H1 (cell line): ENCODE measurements around the gene BLMH. TPM values are rescaled to one million over a fixed set of nuclear protein-coding genes. Genes with fewer than 3 reads are reported as not detected.

Experiments used
- CTCF ChIA-PET: fragments of 300-600 bp; sonication (Branson Sonifier 250); formaldehyde crosslinking; loops from one replicate; lab custom pipeline; 2021; ENCODE audit not compliant: partially characterized antibody; lab: Charles Lee
- POLR2A ChIA-PET: fragments of 300-600 bp; sonication (Branson Sonifier 250); formaldehyde crosslinking; loops from one replicate; lab custom pipeline; 2021; ENCODE audit warnings: inconsistent platforms; ENCODE audit not compliant: partially characterized antibody; lab: Charles Lee
- DNase-seq, 2 experiments: peaks; one replicate each; pipeline versions ENCODE4 v3.0.0 to v3.0.0-alpha.2; 2010 to 2022; ENCODE audit warnings: low spot score in 2 of 2, low read depth in 1 of 2, mixed read lengths in 1 of 2
- FAIRE-seq: peaks from 2 replicates; lab custom pipeline; 2011; peaks lifted over from hg19 to GRCh38; lab: Jason Lieb, UNC
- H2AFZ ChIP-seq: 2 replicates; pipeline ENCODE4 v1.8.1; 2012; ENCODE audit warnings: low read length, inconsistent platforms
- H2AK5ac ChIP-seq: 2 replicates; pipeline ENCODE4 v1.6.1; 2013; ENCODE audit warnings: low read depth, low read length
- H2BK120ac ChIP-seq: replicated peaks from 2 replicates; pipeline ENCODE3; 2013; ENCODE audit warnings: low read depth, low read length, inconsistent platforms
- H2BK12ac ChIP-seq: 2 replicates; pipeline ENCODE4 v1.6.1; 2013; ENCODE audit warnings: low read depth, low read length
- H2BK15ac ChIP-seq: 2 replicates; pipeline ENCODE4 v1.6.1; 2013; ENCODE audit warnings: low read length
- H2BK20ac ChIP-seq: 2 replicates; pipeline ENCODE4 v1.6.1; 2013; ENCODE audit warnings: low read length
- H2BK5ac ChIP-seq: 2 replicates; pipeline ENCODE4 v1.6.1; 2013; ENCODE audit warnings: low read depth, low read length
- H3K14ac ChIP-seq: 2 replicates; pipeline ENCODE4 v1.6.1; 2013; ENCODE audit warnings: inconsistent platforms; ENCODE audit not compliant: insufficient read length
- H3K18ac ChIP-seq: 2 replicates; pipeline ENCODE4 v1.6.1; 2013; ENCODE audit warnings: low read length; ENCODE audit errors: extremely low read depth
- H3K23ac ChIP-seq: 2 replicates; pipeline ENCODE4 v1.6.1; 2013; ENCODE audit warnings: inconsistent platforms; ENCODE audit not compliant: insufficient read length
- H3K23me2 ChIP-seq: 2 replicates; pipeline ENCODE4 v1.6.1; 2013; ENCODE audit warnings: low read depth, low read length
- H3K27ac ChIP-seq: 2 replicates; pipeline ENCODE4 v1.6.1; 2011; ENCODE audit warnings: low read depth, low read length, inconsistent platforms
- H3K27me3 ChIP-seq, 4 experiments: replicated peaks in 1 of 4; 1 replicate in 1 of 4; 2 replicates in 3 of 4; pipeline versions ENCODE4 v1.6.1 to v1.8.1; 2011 to 2013; ENCODE audit warnings: low read length in 3 of 4, mild to moderate bottlenecking in 3 of 4, inconsistent platforms in 2 of 4, mixed read lengths in 2 of 4, moderate library complexity in 1 of 4; ENCODE audit not compliant: control insufficient read depth in 3 of 4, insufficient read depth in 3 of 4; ENCODE audit errors: extremely low read depth in 1 of 4
- H3K36me3 ChIP-seq, 4 experiments: 2 replicates each; pipeline versions ENCODE4 v1.6.1 to v1.8.1; 2011 to 2013; ENCODE audit warnings: mild to moderate bottlenecking in 4 of 4, low read length in 3 of 4, moderate library complexity in 2 of 4, control low read depth in 1 of 4, inconsistent platforms in 1 of 4; ENCODE audit not compliant: insufficient read depth in 4 of 4, control insufficient read depth in 2 of 4
- H3K4ac ChIP-seq: replicated peaks from 2 replicates; pipeline ENCODE3; 2013; ENCODE audit warnings: low read length, low read depth, mixed read lengths, inconsistent platforms; ENCODE audit not compliant: insufficient read length
- H3K4me1 ChIP-seq, 4 experiments: replicated peaks in 1 of 4; 1 replicate in 1 of 4; 2 replicates in 3 of 4; pipeline versions ENCODE4 v1.6.1 to v1.8.1; 2011 to 2013; ENCODE audit warnings: low read length in 3 of 4, inconsistent platforms in 2 of 4, mixed read lengths in 1 of 4; ENCODE audit not compliant: insufficient read depth in 4 of 4, control insufficient read depth in 3 of 4
- H3K4me2 ChIP-seq, 2 experiments: 2 replicates each; pipeline versions ENCODE4 v1.6.1 to v1.8.1; 2011 to 2013; ENCODE audit warnings: low read depth in 2 of 2, low read length in 2 of 2, control low read depth in 1 of 2, inconsistent platforms in 1 of 2, mild to moderate bottlenecking in 1 of 2; ENCODE audit not compliant: insufficient read depth in 1 of 2
- H3K4me3 ChIP-seq, 4 experiments: fragments of 200-600, 300-600 bp in 1 of 4; sonication (generic), shearing (Covaris generic), sonication (Bioruptor Twin) in 1 of 4; 2 replicates each; pipeline versions ENCODE4 v1.5.1 to v1.8.1; 2011 to 2016; ENCODE audit warnings: low read length in 4 of 4, low read depth in 3 of 4, control low read depth in 2 of 4, inconsistent platforms in 2 of 4, mild to moderate bottlenecking in 2 of 4, mixed read lengths in 1 of 4, moderate library complexity in 1 of 4; ENCODE audit not compliant: insufficient read depth in 2 of 4; ENCODE audit errors: extremely low read depth in 1 of 4
- H3K56ac ChIP-seq: replicated peaks from 2 replicates; pipeline ENCODE3; 2013; ENCODE audit warnings: low read depth, mild to moderate bottlenecking, mixed read lengths, low read length, inconsistent platforms; ENCODE audit not compliant: insufficient read length
- H3K79me1 ChIP-seq: 2 replicates; pipeline ENCODE4 v1.6.1; 2013; ENCODE audit warnings: low read depth, low read length, control low read depth
- H3K79me2 ChIP-seq, 2 experiments: 2 replicates each; pipeline versions ENCODE4 v1.6.1 to v1.8.1; 2012 to 2013; ENCODE audit warnings: low read length in 2 of 2, mild to moderate bottlenecking in 2 of 2, inconsistent platforms in 1 of 2; ENCODE audit not compliant: insufficient read depth in 2 of 2, control insufficient read depth in 1 of 2
- H3K9ac ChIP-seq, 4 experiments: replicated peaks in 1 of 4; 1 replicate in 1 of 4; 2 replicates in 3 of 4; pipeline versions ENCODE4 v1.6.1 to v1.8.1; 2011 to 2013; ENCODE audit warnings: low read depth in 3 of 4, low read length in 3 of 4, control low read depth in 2 of 4, mild to moderate bottlenecking in 2 of 4, moderate library complexity in 2 of 4, inconsistent platforms in 1 of 4; ENCODE audit errors: extremely low read depth in 1 of 4
- H3K9me3 ChIP-seq, 2 experiments: 2 replicates each; pipeline versions ENCODE4 v1.6.1 to v1.8.1; 2012 to 2013; ENCODE audit warnings: mild to moderate bottlenecking in 2 of 2, moderate library complexity in 2 of 2, control low read depth in 1 of 2, inconsistent platforms in 1 of 2, low read depth in 1 of 2, low read length in 1 of 2, mixed read lengths in 1 of 2; ENCODE audit not compliant: insufficient read depth in 2 of 2
- H4K20me1 ChIP-seq, 2 experiments: replicated peaks in 1 of 2; 2 replicates each; pipeline versions ENCODE3 to v1.8.1; 2011 to 2013; ENCODE audit warnings: inconsistent platforms in 2 of 2, low read length in 2 of 2, mild to moderate bottlenecking in 1 of 2; ENCODE audit not compliant: insufficient read depth in 2 of 2, control insufficient read depth in 1 of 2
- H4K5ac ChIP-seq: 2 replicates; pipeline ENCODE4 v1.6.1; 2013; ENCODE audit warnings: low read length, low read depth, mixed read lengths, inconsistent platforms; ENCODE audit not compliant: insufficient read length
- H4K8ac ChIP-seq: 2 replicates; pipeline ENCODE4 v1.8.0; 2013; ENCODE audit warnings: mild to moderate bottlenecking, moderate library complexity, low read length, inconsistent platforms; ENCODE audit not compliant: insufficient read depth; ENCODE audit errors: extremely low read depth
- H4K91ac ChIP-seq: replicated peaks from 2 replicates; pipeline ENCODE3; 2013; ENCODE audit warnings: low read length, mixed read lengths, inconsistent platforms; ENCODE audit not compliant: insufficient read length
- BCL11A ChIP-seq, 2 experiments: IDR thresholded peaks; one replicate each; pipeline ENCODE4 v1.6.1; 2011; ENCODE audit warnings: low read depth in 2 of 2, low read length in 2 of 2, mild to moderate bottlenecking in 2 of 2
- EP300 ChIP-seq, 2 experiments: IDR thresholded peaks; 1 replicate in 1 of 2; 2 replicates in 1 of 2; pipeline ENCODE4 v1.6.1; 2011 to 2012; ENCODE audit warnings: low read depth in 2 of 2, low read length in 2 of 2, mild to moderate bottlenecking in 2 of 2, borderline replicate concordance in 1 of 2, inconsistent platforms in 1 of 2, moderate library complexity in 1 of 2
- KDM1A ChIP-seq: fragments of 200-600, 300-600 bp; sonication (generic); IDR thresholded peaks from 2 replicates; pipeline ENCODE4 v1.7.1; 2016; ENCODE audit warnings: mild to moderate bottlenecking, low read length, borderline replicate concordance
- KDM4A ChIP-seq: IDR thresholded peaks from one replicate; pipeline ENCODE4 v1.7.1; 2012; ENCODE audit warnings: low read depth, mild to moderate bottlenecking, moderate library complexity, low read length, inconsistent platforms; ENCODE audit not compliant: severe bottlenecking
- YY1 ChIP-seq: IDR thresholded peaks from 2 replicates; pipeline ENCODE4 v1.6.1; 2011; ENCODE audit warnings: low read depth, mild to moderate bottlenecking, low read length
- ZNF274 ChIP-seq: IDR thresholded peaks from 2 replicates; pipeline ENCODE4 v1.7.0; 2012; ENCODE audit warnings: low read length, borderline replicate concordance; ENCODE audit errors: extremely low read depth
- WGBS, 2 experiments: shearing (Covaris generic) in 1 of 2; methylation state at CpG; one replicate each; pipeline versions ENCODE4 v1.1.6 to v1.1.7; 2013 to 2015; ENCODE audit warnings: low lambda C conversion rate in 2 of 2, mixed read lengths in 2 of 2, inconsistent platforms in 1 of 2, low coverage in 1 of 2, missing lambda C conversion rate in 1 of 2; ENCODE audit not compliant: insufficient replicate concordance in 2 of 2, insufficient coverage in 1 of 2, insufficient read length in 1 of 2; ENCODE audit errors: extremely low coverage in 1 of 2, missing lambda C conversion rate in 1 of 2; 5-methylcytosine and 5-hydroxymethylcytosine counted together
- polyA plus RNA-seq, 7 experiments: library from polyadenylated mRNA; depleted of rRNA in 3 of 7; stranded (reverse) in 5 of 7; unstranded in 2 of 7; fragments of >200 nt in 5 of 7; fragments of 200-250 nt in 2 of 7; gene quantifications; 1 replicate in 5 of 7; 2 replicates in 1 of 7; 4 replicates in 1 of 7; pipeline versions ENCODE4 v1.2.1 to v1.2.3, GENCODE V29; 2011 to 2013; ENCODE audit warnings: missing spikeins in 2 of 7, mixed read lengths in 2 of 7
- total RNA-seq: library from RNA; stranded (reverse); fragmentation: NEBNext Ultra II Directional; extraction: Animal tissue kit (Norgen Biotek cat#: 25700); gene quantifications from 2 replicates; pipeline ENCODE4 v1.2.1, GENCODE V29; 2021
- TF ChIP-seq, protein P1 (sequence below): IDR thresholded peaks from 2 replicates; pipeline ENCODE4 v1.6.1; 2012; ENCODE audit warnings: inconsistent platforms

The BLMH gene
- total and polyA plus RNA-seq, 2 of the 8 experiments (the other 6 are each of a cell fraction or from before 2014, with no cell fraction given) = 18.2 to 74.3 TPM

- no peak overlapping the region for H4K8ac ChIP-seq
- H3K23ac ChIP-seq = no peak overlapping the region
- H3K27ac ChIP-seq = no peak overlapping the region
- no peak overlapping the region for H2BK15ac ChIP-seq
- no peak overlapping the region for H2BK20ac ChIP-seq
- no peak overlapping the region for H2BK5ac ChIP-seq
- no peaks in the 10 kb centered on the region for H3K79me2 ChIP-seq
- H3K14ac ChIP-seq = no peak overlapping the region
- no peak for DNase-seq
- H3K18ac ChIP-seq = no peak overlapping the region
- H3K36me3 ChIP-seq = no peaks in the 10 kb centered on the region
- no peak overlapping the region for H2BK120ac ChIP-seq
- H4K20me1 ChIP-seq = no peaks in the 10 kb centered on the region
- no peaks in the 10 kb centered on the region for H3K23me2 ChIP-seq
- FAIRE-seq = no peak
- H2AFZ ChIP-seq = 0 out of 2 replicates have a peak overlapping the region, but pooled peaks have one; percentile 64
- WGBS, 2 experiments = 92% methylated on average over 3 of the region's 3 CpGs; no CpG with 5 or more reads in 1 of the 2 experiments
- H3K27me3 ChIP-seq = no peaks in the 10 kb centered on the region
- no peak overlapping the region for H2AK5ac ChIP-seq
- H3K79me1 ChIP-seq = no peaks in the 10 kb centered on the region
- H3K56ac ChIP-seq = no peak overlapping the region
- H3K4me1 ChIP-seq = peaks cover 0 to 2% (median 0%) of the 10 kb centered on the region in 4 experiments; a peak in 2 of 7 replicates
- CTCF ChIA-PET = interaction anchor here (1.1 to 1.8 kb wide), 3 partner anchors 11 to 52 kb away, joined by 3 to 9 read pairs (median 6); no protein-coding TSS in a partner anchor
- H3K9ac ChIP-seq = no peak overlapping the region
- H4K5ac ChIP-seq = no peak overlapping the region
- no peaks in the 10 kb centered on the region for H3K9me3 ChIP-seq
- H3K4me2 ChIP-seq = no peak overlapping the region
- no peak overlapping the region for H3K4ac ChIP-seq
- no peak overlapping the region for H4K91ac ChIP-seq
- POLR2A ChIA-PET = interaction anchor here (0.7 to 1.5 kb wide), 5 partner anchors 9 to 121 kb away, joined by 3 to 5 read pairs (median 4); no protein-coding TSS in a partner anchor
- no peak overlapping the region for H2BK12ac ChIP-seq
- no peak overlapping the region for H3K4me3 ChIP-seq
- TF ChIP-seq KDM4A (no peak), ZNF274 (no peak), KDM1A (no peak), YY1 (no peak), EP300 (IDR thresholded peaks at IDR 0.05; ENCODE audit: borderline replicate concordance in 1 of 2, low read depth in 2 of 2, low read length in 2 of 2) (no peak), BCL11A (IDR thresholded peaks at IDR 0.05; ENCODE audit: low read depth in 2 of 2, low read length in 2 of 2) (no peak)
- TF ChIP-seq, protein P1, sequence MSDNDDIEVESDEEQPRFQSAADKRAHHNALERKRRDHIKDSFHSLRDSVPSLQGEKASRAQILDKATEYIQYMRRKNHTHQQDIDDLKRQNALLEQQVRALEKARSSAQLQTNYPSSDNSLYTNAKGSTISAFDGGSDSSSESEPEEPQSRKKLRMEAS = no peak
Measured at GRCh38 chr17:30225112-30225511, 66.6 kb downstream of the BLMH start.
